Stimulated activated CD8-positive, alpha-beta memory T cell treated with anti-CD3 and anti-CD28 coated beads, Interleukin-7, amount 100 ng/mL, for 4 hours (primary cell): ENCODE results near the gene SIGLEC7.

Source experiments
- DNase-seq, 2 donors: peaks; one replicate each; pipeline ENCODE4 v3.0.0-alpha.2; 2020; ENCODE audit warnings: low read depth in 2 of 2

SIGLEC7 gene

DNA sequence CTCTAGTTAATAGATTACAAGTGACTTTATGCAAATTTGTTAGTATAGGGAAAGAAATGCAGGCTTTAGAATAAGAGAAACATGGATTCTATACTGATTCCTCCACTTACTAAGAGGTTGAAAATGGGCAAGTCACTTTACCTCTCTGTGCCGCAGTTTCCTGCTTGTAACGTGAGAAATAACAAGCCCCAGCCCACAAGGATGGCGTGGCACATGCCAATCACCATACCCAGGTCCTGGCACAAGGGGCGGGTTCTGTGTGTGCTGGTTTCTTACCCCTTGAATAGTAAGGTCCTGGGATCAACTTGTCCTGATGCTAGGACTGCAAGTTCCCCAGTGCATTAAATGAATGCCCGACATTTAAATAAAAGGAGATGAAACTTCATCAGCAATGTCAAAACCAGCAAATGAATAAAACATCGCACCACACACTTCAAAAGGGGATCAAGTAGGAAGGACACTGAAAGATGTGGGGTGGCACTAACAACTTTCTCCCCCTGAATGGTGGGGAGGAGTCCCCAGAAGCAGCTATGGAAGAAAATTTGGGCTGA lies 25.3 kb upstream of the SIGLEC7 start:
- DNase-seq = peak in 1 of 2 donors; percentile 19

DNA sequence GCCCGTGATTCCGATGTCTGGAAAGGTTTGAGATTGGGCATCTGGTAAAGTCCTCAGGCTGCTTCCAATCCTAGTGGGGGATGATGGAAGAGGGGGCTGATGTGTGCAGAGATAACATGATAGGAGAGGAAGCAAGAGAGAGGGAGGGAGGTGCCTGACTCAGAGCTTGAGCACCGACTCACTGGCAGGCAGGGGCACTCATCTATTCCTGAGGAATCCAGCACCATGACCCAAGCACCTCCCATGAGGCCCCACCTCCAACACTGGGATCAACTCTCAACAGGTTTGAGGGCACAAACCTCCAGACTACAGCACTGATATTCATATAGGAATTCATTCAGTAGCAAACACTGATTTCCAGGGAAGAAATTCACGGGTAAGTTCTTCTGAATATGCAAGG lies 23.0 kb upstream of the SIGLEC7 start:
- no peak for DNase-seq

DNA sequence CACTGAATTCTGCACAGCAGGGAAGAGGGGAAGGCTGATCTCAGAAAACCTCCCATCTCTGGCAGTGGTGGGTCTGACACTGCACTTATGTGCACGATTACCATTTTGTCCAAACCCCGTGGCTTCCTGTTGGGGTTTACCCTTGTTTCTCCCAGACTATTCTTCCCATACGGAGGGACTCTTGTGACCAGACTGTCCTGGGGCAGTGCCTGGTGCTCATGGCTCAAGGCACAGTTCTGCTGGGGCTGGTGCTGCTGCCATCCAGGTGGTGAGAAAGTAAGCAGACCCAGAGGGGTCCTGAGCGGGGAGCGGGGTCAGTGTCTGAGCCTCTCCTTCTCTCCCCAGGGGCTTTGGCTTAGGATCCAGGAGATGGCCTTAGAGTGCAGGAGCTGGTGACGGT lies 22.5 kb upstream of the SIGLEC7 start:
- no peak for DNase-seq

DNA sequence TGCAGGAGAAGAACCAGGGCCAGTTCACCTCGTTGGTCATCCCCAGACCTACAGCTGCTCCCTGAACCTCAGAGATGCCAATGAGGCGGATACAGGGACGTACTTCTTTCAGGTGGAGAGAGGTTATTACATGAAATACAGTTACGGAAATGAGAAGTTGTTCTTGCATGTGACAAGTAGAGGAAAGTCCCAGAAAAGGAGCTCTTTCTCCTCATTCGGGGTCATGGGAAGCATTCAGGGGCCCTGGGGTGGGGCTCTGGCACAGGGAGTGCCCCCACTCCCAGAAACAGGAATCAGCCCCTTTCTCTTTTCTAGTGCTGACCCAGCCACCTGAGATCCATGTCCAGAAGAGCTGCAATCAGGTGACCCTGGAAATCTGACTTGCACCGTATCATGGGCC lies 21.9 kb upstream of the SIGLEC7 start:
- no peak for DNase-seq

DNA sequence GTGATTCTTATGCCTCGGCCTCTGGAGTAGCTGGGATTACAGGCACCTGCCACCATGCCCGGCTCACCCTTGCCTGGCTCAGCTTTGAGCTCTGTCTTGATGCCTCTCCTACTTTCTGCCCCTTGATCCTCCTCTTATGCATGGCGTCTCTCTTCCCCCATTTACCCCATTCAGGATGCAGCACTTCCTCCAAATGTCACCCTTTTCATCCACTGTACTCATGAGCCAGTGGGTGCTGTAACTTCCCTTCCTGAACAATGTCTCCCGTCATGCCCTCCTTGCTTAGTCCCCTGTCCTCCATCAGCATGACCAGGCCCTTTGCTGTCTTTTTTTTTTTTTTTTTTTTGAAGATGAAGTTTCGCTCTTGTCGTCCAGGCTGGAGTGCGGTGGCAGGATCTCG lies 20.8 kb upstream of the SIGLEC7 start:
- DNase-seq = no peak

DNA sequence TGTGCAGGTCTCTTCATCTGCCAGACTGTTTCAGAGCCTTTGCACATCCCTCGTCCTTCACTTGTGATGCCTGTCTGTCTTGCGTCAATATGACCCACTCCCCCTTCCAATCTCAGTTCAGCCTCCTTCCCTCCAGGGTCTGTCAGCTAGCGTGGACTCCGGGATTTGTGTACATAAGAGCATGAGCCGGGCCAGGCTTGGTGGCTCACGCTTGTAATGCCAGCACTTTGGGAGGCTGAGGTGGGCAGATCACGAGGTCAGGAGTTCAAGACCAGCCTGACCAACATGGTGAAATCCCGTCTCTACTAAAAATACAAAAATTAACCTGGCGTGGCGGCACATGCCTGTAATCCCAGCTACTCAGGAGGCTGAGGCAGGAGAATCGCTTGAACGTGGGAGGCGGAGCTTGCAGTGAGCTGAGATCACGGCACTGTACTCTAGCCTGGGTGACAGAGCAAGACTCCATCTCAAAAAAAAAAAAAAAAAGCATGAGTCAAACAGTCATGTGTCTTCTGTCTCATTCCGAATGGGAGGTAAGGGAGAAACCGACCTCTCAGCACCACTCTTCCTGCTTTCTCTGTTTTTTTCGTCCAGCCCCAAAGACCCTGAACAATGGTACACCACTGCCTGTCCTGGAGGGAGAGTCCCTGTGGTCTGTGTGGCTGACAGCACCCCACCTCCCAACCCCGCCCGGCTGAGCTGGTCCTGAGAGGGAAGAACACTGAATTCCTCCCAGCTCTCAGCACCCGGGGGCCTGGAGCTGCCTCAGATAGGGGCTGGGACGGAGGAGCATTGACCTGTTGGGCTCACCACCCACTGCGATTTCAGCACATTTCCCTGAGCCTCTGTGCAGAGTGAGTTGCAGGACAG lies 19.8 kb upstream of the SIGLEC7 start:
- DNase-seq = no peak

DNA sequence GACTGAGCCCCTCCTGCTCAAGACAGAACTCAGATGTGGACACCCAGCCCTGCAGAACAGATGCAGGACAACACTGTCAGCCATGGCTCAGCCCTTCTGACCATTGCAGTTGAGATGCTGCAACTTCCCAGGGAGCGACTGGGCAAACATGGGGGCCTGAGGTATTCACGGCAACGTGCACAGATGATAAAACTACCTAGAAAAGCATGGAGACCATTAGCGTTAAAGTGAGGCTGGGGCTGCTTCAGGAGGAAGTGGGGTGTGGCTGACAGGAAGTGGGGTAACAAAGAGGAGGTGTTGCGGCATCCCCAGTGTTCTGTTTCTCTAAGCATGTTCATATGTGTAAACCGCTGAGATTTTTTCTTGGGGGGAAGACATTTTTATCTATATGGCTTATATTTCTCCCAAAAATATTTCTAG lies 18.7 kb upstream of the SIGLEC7 start:
- DNase-seq = peak in 1 of 2 donors; percentile 41

DNA sequence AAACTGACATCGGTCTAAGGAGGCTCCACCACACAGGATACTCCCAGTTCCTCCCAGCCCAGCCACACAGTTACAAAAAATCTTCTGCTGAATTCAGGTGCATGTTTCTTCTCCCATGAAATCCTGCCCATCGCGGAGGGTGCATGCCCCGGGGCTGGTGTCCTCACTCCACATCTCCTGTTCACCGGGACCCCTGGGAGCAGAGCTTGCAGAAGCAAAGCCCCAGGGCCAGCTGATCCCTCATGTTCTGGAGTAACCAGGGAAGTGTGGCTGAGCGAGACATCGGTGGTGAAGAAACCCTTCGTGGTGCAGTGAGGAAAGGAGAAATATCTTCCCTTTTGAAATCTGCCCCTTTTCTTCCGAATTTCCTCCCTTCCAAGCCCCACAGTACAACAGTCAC lies 18.3 kb upstream of the SIGLEC7 start:
- DNase-seq = no peak

DNA sequence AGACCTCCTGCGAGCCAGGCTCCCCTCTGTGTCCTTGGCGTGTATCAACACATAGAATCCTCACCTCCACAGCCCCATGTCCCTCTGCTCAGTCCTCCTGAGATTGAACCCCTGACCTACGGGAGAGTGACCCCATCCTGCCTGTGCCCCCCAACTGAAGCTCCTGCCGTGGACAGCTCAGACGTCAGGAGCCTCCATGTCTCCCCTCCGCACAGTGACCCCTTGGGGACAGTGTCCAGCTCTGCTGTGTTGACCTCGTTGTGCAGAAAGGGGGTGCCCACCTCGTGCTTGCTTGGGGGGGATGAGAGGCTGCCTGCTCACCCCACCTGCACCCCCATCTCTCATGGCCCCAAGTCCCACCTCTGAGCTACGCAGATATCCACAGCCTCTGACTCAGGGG lies 17.9 kb upstream of the SIGLEC7 start:
- DNase-seq = no peak

DNA sequence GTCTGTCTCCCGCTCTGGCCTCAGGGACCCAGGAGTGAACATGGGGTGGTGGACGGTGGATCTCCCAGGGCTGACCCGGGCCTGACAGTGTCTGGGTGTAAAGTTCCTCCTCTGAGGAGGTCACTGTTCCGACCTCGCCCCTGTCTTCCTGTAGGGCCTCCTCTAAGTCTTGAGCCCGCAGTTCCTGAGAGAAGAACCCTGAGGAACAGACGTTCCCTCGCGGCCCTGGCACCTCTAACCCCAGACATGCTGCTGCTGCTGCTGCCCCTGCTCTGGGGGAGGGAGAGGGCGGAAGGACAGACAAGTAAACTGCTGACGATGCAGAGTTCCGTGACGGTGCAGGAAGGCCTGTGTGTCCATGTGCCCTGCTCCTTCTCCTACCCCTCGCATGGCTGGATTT lies 17.4 kb upstream of the SIGLEC7 start, which contains the start of gene SIGLEC9:
Gene SIGLEC9, plus strand, starts transcription at position 178 of the 400 bp plus-strand sequence. Its CDS starts 69 bp downstream, at position 247.
- no peak for DNase-seq

DNA sequence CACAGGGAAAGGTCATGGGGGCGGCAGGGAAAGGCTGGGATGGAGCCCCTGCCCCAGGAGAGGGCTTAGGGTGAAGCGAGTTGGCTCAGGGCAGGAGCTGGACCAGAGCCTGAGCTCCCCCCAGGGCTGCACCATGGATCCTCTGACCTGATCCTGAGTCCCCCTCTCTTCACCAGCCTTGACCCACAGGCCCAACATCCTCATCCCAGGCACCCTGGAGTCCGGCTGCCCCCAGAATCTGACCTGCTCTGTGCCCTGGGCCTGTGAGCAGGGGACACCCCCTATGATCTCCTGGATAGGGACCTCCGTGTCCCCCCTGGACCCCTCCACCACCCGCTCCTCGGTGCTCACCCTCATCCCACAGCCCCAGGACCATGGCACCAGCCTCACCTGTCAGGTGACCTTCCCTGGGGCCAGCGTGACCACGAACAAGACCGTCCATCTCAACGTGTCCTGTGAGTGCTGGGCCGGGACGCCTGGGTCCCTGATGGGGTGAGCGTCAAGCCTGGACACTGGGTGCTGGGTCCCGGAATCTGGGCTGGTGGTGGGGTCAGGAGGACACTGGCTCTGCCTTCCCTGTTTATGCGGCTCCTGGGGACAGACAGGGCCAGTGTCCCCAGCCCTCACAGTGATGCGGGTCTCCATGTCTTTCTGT lies 16.6 kb upstream of the SIGLEC7 start:
- DNase-seq = no peak

DNA sequence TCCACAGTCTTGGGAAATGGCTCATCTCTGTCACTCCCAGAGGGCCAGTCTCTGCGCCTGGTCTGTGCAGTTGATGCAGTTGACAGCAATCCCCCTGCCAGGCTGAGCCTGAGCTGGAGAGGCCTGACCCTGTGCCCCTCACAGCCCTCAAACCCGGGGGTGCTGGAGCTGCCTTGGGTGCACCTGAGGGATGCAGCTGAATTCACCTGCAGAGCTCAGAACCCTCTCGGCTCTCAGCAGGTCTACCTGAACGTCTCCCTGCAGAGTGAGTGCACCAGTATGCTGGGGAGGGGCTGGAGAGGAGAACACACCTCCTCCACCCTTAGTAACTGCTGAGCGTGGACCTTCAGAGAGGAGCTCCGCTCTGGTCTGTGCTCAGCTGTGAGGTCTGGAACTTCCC lies 15.1 kb upstream of the SIGLEC7 start:
- DNase-seq = no peak

DNA sequence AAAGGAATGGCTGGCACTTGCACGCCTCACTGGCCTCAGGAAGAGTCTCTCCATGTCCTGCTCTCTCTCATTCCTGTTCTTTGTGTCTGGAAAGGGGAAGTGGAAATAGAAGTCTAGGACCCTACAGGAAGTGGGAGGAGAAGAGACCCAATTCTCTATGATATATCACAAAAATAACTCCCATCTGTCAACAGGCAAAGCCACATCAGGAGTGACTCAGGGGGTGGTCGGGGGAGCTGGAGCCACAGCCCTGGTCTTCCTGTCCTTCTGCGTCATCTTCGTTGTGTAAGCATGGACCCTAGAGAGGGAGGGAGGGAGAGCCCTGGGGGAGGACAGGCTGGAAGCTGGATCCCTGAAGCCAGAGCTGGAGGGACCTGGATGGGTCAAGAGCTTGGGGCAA lies 14.3 kb upstream of the SIGLEC7 start:
- DNase-seq = no peak

DNA sequence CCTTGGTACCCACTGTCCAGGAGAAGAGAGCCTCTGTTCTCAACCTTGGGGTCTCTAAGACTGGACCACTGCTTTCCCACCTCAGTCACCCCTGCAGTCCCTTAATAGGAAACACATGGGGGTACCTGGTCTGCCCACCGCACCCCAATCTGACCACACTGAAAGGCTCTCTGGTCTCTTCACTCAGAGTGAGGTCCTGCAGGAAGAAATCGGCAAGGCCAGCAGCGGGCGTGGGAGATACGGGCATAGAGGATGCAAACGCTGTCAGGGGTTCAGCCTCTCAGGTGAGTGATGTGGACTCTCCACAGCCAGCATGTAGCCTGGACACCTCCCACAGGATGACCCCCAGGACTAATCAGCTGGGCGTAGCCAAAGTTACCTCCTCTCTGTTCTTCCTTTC lies 13.9 kb upstream of the SIGLEC7 start:
- no peak for DNase-seq

DNA sequence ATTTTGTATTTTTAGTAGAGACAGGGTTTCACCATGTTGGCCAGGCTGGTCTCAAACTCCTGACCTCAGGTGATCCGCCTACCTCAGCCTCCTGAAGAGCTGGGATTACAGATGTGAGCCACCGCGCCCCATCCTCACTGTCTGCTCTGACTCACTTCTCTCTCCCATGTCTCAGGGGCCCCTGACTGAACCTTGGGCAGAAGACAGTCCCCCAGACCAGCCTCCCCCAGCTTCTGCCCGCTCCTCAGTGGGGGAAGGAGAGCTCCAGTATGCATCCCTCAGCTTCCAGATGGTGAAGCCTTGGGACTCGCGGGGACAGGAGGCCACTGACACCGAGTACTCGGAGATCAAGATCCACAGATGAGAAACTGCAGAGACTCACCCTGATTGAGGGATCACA lies 12.4 kb upstream of the SIGLEC7 start:
- no peak for DNase-seq

DNA sequence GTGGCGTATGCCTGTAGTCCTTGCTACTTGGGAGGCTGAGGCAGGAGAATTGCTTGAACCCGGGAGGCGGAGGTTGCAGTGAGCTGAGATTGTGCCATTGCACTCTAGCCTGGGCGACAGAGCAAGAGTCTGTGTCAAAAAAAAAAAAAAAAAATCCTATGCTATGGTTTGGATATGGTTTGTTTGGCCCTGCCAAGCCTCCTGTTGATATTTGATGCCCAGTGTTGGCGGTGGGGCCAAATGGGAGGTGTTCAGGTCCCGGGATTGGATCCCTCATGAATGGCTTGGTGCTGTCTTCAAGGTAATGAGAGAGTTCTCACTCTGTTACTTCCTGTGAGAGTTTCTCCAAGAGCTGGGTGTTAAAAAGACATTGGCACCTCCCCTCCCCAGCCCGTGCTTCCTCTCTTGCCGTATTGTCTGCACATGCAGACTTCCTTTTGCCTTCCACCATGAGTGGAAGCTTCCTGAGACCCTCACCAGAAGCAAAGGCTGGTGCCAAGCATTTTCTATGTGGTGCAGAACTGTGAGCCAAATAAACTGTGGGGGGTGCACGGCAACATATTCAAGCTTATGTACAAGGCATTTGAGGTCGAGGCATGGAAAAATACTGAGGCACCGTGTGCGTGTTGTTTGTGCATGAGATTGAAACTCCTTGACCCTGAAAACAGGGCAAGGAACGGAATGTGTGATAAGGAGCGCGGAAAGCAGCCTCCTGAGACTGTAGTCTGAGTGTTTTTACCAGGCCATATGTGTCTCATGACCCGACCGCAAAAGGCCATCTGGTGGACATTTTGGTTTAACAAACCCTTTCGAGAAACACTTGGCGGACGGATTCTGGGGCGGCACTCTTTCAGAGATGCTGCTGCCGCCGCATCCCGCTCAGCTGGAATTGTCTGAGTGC lies 10.1 kb upstream of the SIGLEC7 start:
- DNase-seq = peak in 1 of 2 donors; percentile 22

DNA sequence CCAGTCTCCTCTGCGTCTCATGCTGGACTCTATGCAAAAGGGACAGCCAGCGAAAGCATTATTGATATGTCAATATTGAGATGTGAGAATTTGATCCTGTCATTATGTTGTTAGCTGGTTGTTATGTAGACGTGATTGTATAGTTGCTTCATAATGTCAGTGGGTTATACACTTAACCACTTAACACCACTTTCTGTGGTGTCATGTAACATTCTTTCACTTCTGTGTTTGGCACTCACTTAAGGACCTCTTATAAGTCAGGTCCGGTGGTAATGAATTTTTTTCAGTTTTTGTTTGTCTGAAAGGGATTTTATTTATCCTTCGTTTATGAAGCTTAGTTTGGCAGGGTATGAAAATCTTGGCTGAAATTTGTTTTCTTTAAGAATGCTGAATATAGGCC lies 7.1 kb upstream of the SIGLEC7 start:
- DNase-seq = no peak

DNA sequence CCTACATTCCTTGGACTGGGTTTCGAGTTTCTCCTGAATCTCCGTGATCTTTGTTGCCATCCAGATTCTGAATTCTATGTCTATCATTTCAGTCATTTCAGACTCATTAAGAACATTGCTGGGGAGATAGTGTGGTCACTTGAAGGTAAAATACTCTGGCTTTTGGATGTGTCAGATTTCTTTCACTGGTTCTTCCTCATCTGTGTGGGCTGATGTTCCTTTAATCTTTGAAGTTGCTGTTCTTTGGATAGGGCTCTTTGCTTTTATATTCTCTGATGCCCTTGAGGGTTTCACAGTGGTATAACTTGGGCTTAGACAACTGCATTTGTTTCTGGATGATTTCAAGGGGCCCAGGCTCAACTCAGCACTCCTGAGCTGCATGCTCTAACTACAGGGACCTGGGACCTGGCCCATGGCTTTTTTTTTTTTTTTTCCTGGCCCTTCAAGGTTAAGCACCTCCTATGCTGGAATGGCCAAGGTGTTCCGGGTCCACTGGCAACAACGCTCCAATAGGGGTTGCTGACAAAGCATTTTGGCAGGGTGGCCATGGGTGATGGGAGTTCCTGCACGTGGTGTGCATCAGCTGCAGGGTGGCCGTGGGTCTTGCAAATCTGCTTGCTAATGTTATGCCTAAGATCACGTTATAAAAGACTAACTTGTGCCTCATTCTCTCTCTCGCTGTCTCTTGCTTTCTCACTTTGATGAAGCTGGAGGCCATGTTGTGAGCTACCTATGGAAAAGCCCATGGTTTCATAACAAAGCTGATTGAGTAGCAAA lies 5.9 kb upstream of the SIGLEC7 start:
- DNase-seq = no peak

DNA sequence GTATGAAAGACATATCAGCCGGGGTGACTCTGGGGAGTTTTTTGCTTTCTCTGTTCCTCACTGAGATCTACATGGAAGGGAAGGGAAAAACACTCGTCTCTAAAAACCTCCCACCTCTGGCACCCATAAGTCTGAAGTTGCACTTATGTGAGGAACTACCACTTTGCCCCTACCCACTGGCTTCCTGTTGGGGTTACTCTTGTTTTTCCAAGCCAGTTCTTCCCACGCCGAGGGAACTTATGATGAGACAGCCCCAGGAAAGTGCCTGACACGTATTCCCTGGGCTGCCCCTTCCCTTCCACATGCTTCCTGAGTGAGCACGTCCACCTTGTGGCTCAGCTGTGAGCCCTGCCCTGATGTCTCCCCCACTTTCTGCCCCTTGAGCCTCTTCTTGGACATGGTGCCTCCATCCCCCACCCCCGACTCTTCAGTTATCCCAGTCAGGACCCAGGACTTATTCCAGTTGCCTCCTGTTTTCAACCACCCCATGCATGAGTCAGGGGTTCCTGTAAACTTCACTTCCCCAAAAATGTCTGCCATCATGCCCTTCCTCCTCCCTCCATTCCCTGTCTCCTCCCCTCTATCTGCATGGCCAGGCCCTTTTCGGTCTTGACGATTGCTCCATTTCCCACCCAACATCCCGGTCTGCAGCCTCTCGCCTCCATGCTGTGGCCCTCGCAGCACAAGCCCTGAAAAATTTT lies 5.1 kb upstream of the SIGLEC7 start:
- DNase-seq = no peak

DNA sequence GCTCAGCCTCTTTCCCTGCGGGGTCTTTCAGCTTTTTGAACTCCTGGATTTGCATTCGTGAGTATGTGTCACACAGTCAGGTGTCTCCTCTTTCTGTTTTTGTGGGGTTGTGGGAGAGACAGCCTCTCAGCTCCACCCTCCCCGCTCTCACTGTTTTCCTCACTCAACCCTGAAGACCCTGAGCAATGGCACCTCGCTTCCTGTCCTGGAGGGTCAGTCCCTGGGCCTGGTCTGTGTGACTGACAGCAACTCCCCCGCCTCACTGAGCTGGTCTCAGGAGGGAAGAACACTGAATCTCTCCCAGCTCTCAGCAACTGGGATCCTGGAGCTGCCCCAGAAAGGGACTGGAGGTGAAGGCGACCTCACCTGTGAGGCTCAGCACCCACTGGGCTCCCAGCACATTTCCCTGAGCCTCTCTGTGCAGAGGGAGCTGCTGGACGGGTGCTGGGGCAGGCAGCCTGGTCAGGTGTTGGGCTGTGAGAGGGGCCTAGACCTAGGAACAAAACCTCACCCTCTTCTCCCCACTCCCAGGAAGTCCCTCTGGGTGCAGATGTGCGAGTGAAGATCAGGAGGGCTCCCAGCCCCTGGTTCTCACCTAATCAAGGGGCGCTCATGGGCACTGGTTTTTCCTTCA lies 4.2 kb upstream of the SIGLEC7 start:
- no peak for DNase-seq
